GM19463 (cell line): Measurements from ENCODE around the gene S100A1.

Experiments used
- ATAC-seq: cut with Tn5 transposase; IDR thresholded peaks from one replicate; pipeline ENCODE4 v1.9.1; 2021; ENCODE audit warnings: mild to moderate bottlenecking, moderate library complexity; ENCODE audit not compliant: unreplicated experiment

Gene S100A1

GRCh38 chr1:153679337-153680119 lies 51.3 kb downstream of the S100A1 start:
- no peak for ATAC-seq

- no peak for ATAC-seq
These were observed 51.8 kb downstream of the S100A1 start for GRCh38 chr1:153680120-153680403.
